Measurements from ENCODE around the gene ERN1.

- no peak for TF ChIP-seq CTCF (IDR thresholded peaks at IDR 0.05)
- no peak for TF ChIP-seq POLR2A (IDR thresholded peaks at IDR 0.05)
Observed at GRCh38 chr17:64109400-64109799, 20.5 kb downstream of the ERN1 start.
